ENCODE measurements around the gene FAM216B.

GRCh38 chr13:42735010-42735409 lies 46.4 kb upstream of the FAM216B start:
- no peak for TF ChIP-seq CTCF (IDR thresholded peaks at IDR 0.05)
- no peak for TF ChIP-seq EP300 (IDR thresholded peaks at IDR 0.05)
- no peak for TF ChIP-seq POLR2AphosphoS5 (IDR thresholded peaks at IDR 0.05)
